Right renal pelvis (tissue), 4 donors: ENCODE results near the gene SHKBP1. TPM values are rescaled to one million over a fixed set of nuclear protein-coding genes. Genes with fewer than 3 reads are reported as not detected.

ENCODE experiments used
- DNase-seq, 4 donors: peaks; one replicate each; pipeline ENCODE4 v3.0.0-alpha.2; 2013; ENCODE audit warnings: low read depth in 4 of 4, low spot score in 3 of 4, missing footprints in 1 of 4
- polyA plus RNA-seq, 4 donors: library from polyadenylated mRNA; unstranded; fragments of 120-200 nt; gene quantifications; one replicate each; pipeline ENCODE4 v1.2.1, GENCODE V29; 2013; ENCODE audit not compliant: insufficient read length in 4 of 4

Gene SHKBP1
- polyA plus RNA-seq, 4 donors: 43.2 to 52.3 (median 47.2) TPM

GRCh38 chr19:40599902-40600569 lies 23.4 kb downstream of the SHKBP1 start:
- no peak for DNase-seq

- DNase-seq: no peak
Observed at GRCh38 chr19:40600570-40601133, 24.0 kb downstream of the SHKBP1 start.

- no peak for DNase-seq
Observed at GRCh38 chr19:40601134-40601974, 24.7 kb downstream of the SHKBP1 start, which contains the start of gene LTBP4. Gene LTBP4, plus strand, starts transcription at chr19:40601369. Its CDS starts 19 bp downstream, at chr19:40601388.

- DNase-seq: no peak
Observed at GRCh38 chr19:40603071-40603388, 26.4 kb downstream of the SHKBP1 start.

GRCh38 chr19:40603389-40604170 lies 26.9 kb downstream of the SHKBP1 start:
- DNase-seq: peak; percentile 93 to 97 (median 96)

GRCh38 chr19:40604171-40604646 lies 27.5 kb downstream of the SHKBP1 start:
- no peak for DNase-seq

GRCh38 chr19:40604647-40605215 lies 28.1 kb downstream of the SHKBP1 start:
- no peak for DNase-seq

GRCh38 chr19:40605216-40605971 lies 28.7 kb downstream of the SHKBP1 start:
- no peak for DNase-seq

GRCh38 chr19:40607311-40608239 lies 30.9 kb downstream of the SHKBP1 start:
- DNase-seq: no peak

GRCh38 chr19:40608240-40608621 lies 31.6 kb downstream of the SHKBP1 start:
- DNase-seq: no peak

- no peak for DNase-seq
Observed at GRCh38 chr19:40608957-40609356, 32.3 kb downstream of the SHKBP1 start.

- no peak for DNase-seq
Observed at GRCh38 chr19:40609561-40610395, 33.1 kb downstream of the SHKBP1 start.

GRCh38 chr19:40610396-40611064 lies 33.9 kb downstream of the SHKBP1 start:
- DNase-seq: no peak

GRCh38 chr19:40611096-40611495 lies 34.4 kb downstream of the SHKBP1 start:
- DNase-seq: no peak

GRCh38 chr19:40611900-40612698 lies 35.4 kb downstream of the SHKBP1 start:
- no peak for DNase-seq
